Mucosa of descending colon (tissue), 3 donors: ENCODE measurements around the gene COL4A2. TPM values are rescaled to one million over a fixed set of nuclear protein-coding genes. Genes with fewer than 3 reads are reported as not detected.

Experiments used
- ATAC-seq: fragments of 200-7000 bp; cut with Tn5 transposase; one replicate; pipeline ENCODE4 v1.9.1; 2020; ENCODE audit warnings: mild to moderate bottlenecking, moderate library complexity
- DNase-seq, 3 donors: peaks; one replicate each; pipeline ENCODE4 v3.0.0-alpha.2; 2020
- H3K36me3 ChIP-seq: fragments of 200-600 bp; one replicate; pipeline ENCODE4 v1.8.0; 2021; ENCODE audit warnings: low read depth, mild to moderate bottlenecking
- H3K4me1 ChIP-seq: fragments of 200-600 bp; one replicate; pipeline ENCODE4 v1.8.0; 2021; ENCODE audit warnings: low read depth, mild to moderate bottlenecking
- H3K4me3 ChIP-seq: fragments of 200-600 bp; one replicate; pipeline ENCODE4 v1.8.0; 2021; ENCODE audit warnings: mild to moderate bottlenecking
- H3K9me3 ChIP-seq: fragments of 200-600 bp; one replicate; pipeline ENCODE4 v1.8.0; 2021; ENCODE audit warnings: mild to moderate bottlenecking
- CTCF ChIP-seq: fragments of 200-600 bp; IDR thresholded peaks from one replicate; pipeline ENCODE4 v1.8.0; 2022; ENCODE audit warnings: antibody characterized with exemption, mild to moderate bottlenecking
- intact Hi-C, 2 donors: fragments of 100-400 bp; cut with DNase I in 1 of 2; cut with micrococcal nuclease in 1 of 2; formaldehyde crosslinking; loops; one replicate each; pipeline versions ENCODE4 v1.11.0 to v1.11.1; 2022; cut with DNase I, micrococcal nuclease
- total RNA-seq, 3 donors: library from RNA; stranded (reverse); fragmentation: NEBNext Ultra II Directional in 2 of 3; extraction: Animal tissue kit (Norgen Biotek cat#: 25700) in 2 of 3; gene quantifications; one replicate each; pipeline versions ENCODE4 v1.2.1 to v1.2.4, GENCODE V29; 2021 to 2023
- donor health status: DM: no; HTN: no; CAD: no; lungs with moderate emphysema.
- donor health status: DM: no; HTN: no; CAD: no.
- donor health status: DM: no; HTN: yes; CAD: no.

The COL4A2 gene
- total RNA-seq, 3 donors from 2014 or later: 33.5 to 389 (median 74.2) TPM

- Histone ChIP-seq H3K4me1 (peaks cover 17% of the 10 kb centered on the region), H3K4me3 (no peak overlapping the region), H3K9me3 (no peaks in the 10 kb centered on the region), H3K36me3 (no peaks in the 10 kb centered on the region)
- ATAC-seq (no peak), DNase-seq (no peak)
- TF ChIP-seq CTCF: no peak
- intact Hi-C loops: no loop called here
Measured at GRCh38 chr13:110347088-110347487, 40.0 kb downstream of the COL4A2 start.

DNA sequence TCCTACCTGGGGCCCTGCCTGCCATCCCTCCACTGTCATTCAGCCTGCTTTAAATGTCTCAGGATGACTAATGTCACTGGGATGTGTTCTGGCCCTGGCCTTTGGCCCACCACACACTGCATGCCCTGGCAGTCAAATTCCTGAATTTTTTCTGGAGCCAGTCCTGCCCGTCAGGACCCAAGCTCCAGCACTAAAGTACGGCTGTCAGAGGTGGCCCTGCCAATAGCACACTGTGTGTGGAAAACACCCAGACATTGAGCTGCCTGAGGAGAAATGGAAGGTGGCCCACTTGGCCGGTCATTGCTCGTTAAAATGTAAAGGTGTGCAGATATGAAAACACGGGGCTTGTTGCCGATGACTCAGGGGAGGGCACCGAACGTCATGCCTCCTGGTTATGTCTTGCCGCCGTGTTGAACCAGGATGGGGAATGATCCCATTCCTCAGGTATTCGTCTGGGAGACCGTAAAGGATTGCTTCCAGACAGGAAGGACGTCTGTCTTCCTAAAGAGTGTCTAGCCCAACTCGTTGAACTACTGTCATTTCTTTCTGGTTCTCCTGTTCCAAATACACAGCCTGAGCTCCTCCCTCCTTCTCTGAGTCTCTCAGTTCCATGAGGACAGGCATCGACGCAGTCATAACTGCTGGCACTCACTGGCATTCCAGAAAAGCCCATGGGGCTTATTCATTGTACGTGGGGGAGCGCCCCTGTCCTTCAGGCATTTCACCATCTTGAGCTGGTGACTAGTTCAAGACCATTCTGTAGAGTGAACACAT, 40.6 kb downstream of the COL4A2 start:
- no peak for TF ChIP-seq CTCF
- DNase-seq (no peak), ATAC-seq (no peak)
- Histone ChIP-seq H3K36me3 (no peaks in the 10 kb centered on the region), H3K4me1 (peaks cover 17% of the 10 kb centered on the region), H3K9me3 (no peaks in the 10 kb centered on the region), H3K4me3 (no peak overlapping the region)
- intact Hi-C loops: no loop called here

DNA sequence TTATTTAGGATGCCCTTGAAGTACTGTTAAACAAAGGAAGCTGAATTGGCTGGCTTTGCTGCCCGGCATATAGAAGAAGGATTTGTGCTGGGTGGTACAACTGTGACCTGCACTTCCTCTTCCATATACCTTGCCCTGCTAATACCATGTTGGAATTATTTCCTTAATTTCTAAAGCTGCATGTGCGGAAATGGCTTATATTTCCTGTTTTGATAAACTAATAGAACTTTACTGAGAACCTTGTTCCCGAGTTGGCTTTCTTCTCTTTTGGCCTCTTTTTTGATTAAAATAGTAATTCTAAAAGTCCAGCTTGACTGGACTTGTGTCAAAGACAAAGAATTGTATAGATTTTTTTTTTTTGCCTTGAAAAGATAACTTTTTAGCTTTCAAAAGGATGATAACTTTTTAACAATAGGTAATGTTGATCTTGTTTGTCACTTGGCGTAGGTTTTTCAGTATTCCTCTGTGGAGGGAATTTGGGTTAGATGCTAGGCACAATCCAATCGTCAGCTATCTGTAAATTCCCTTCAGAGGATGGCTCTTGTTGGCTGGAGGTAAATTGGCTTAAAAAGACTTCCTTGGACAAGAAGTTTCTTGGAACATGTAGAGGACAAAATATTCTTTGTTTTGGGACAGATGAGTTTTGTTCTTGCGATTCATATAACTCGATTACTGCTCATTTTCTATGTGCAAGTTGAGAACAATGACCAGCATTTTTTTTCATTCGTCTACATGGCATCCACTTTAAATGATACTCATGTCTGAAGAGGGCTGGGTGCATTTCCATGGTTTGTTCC, 41.4 kb downstream of the COL4A2 start:
- Histone ChIP-seq H3K9me3 (no peaks in the 10 kb centered on the region), H3K36me3 (no peaks in the 10 kb centered on the region), H3K4me3 (no peak overlapping the region), H3K4me1 (peaks cover 25% of the 10 kb centered on the region)
- DNase-seq: no peak
- intact Hi-C loops: no loop called here
- no peak for ATAC-seq
- no peak for TF ChIP-seq CTCF

DNA sequence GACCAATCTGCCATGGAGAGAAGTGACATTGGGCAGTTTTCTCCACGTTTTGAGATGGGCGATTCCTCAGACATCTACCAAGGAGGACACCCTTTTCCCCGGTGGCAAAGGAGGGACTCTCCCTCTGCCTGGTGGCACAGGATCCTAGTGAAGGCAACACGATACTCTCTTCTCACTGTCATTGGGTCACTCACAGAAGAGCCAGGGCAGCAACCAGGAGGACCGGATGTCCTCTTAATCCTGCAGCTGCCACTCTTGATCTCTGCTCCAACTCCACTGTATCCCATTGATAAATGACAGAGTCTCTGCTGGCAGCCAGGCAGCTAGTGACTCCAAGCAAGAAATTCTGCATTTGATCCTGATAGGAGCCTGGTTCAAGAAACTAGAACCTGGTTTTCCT, 42.2 kb downstream of the COL4A2 start:
- TF ChIP-seq CTCF: no peak
- intact Hi-C loops: no loop called here
- Histone ChIP-seq H3K9me3 (no peaks in the 10 kb centered on the region), H3K36me3 (no peaks in the 10 kb centered on the region), H3K4me3 (no peak overlapping the region), H3K4me1 (peaks cover 32% of the 10 kb centered on the region)
- DNase-seq (no peak), ATAC-seq (no peak)

- Histone ChIP-seq H3K4me3 (no peak overlapping the region), H3K4me1 (peaks cover 41% of the 10 kb centered on the region), H3K36me3 (no peaks in the 10 kb centered on the region), H3K9me3 (no peaks in the 10 kb centered on the region)
- TF ChIP-seq CTCF: no peak
- intact Hi-C loops: no loop called here
- no peak for DNase-seq
- no peak for ATAC-seq
Measured at GRCh38 chr13:110350049-110350448, 43.0 kb downstream of the COL4A2 start.
